Inferior parietal cortex (tissue), 1 donor: ENCODE results near the gene PPARD.
"Not testable (repeated sequence)": the region's sequence is repeated elsewhere in the genome, so short reads cannot be mapped to it uniquely, and the experiment has no call there.

Experiments used
- DNase-seq: peaks from one replicate; pipeline ENCODE4 v3.0.0-alpha.2; 2016; ENCODE audit errors: extremely low spot score

PPARD gene

GRCh38 chr6:35438378-35439065 is 96.2 kb downstream of the PPARD start:
- DNase-seq = not testable (repeated sequence)

- DNase-seq = no peak
Observed at GRCh38 chr6:35439308-35439707, 97.0 kb downstream of the PPARD start.

GRCh38 chr6:35441205-35441604 is 98.8 kb downstream of the PPARD start:
- no peak for DNase-seq

GRCh38 chr6:35441642-35442041 is 99.3 kb downstream of the PPARD start:
- DNase-seq = no peak

GRCh38 chr6:35442693-35443092 is 100.3 kb downstream of the PPARD start:
- no peak for DNase-seq

GRCh38 chr6:35443341-35444030 is 101.1 kb downstream of the PPARD start:
- no peak for DNase-seq

- DNase-seq = no peak
Observed at GRCh38 chr6:35445691-35446090, 103.3 kb downstream of the PPARD start.

- no peak for DNase-seq
Observed at GRCh38 chr6:35448191-35448590, 105.8 kb downstream of the PPARD start.

- peak; percentile 89 for DNase-seq
Observed at GRCh38 chr6:35449287-35449881, 107.0 kb downstream of the PPARD start.

- no peak for DNase-seq
Observed at GRCh38 chr6:35451354-35452182, 109.2 kb downstream of the PPARD start.

- DNase-seq = peak; percentile 86
Observed at GRCh38 chr6:35452183-35453090, 110.1 kb downstream of the PPARD start, which contains the start of gene FANCE. Gene FANCE (plus strand): TSS chr6:35452338. CDS start chr6:35452546, 208 bp downstream.

GRCh38 chr6:35453236-35453635 is 110.9 kb downstream of the PPARD start:
- DNase-seq = no peak

- DNase-seq = no peak
Observed at GRCh38 chr6:35454391-35455110, 112.2 kb downstream of the PPARD start.

GRCh38 chr6:35457907-35458306 is 115.5 kb downstream of the PPARD start:
- no peak for DNase-seq

GRCh38 chr6:35461270-35461669 is 118.9 kb downstream of the PPARD start:
- DNase-seq = no peak

- DNase-seq = no peak
Observed at GRCh38 chr6:35463292-35463691, 120.9 kb downstream of the PPARD start.

- DNase-seq = no peak
Observed at GRCh38 chr6:35465646-35466045, 123.3 kb downstream of the PPARD start.

GRCh38 chr6:35468181-35468979 is 126.0 kb downstream of the PPARD start, which contains the start of gene RPL10A:
Gene RPL10A (plus strand): TSS chr6:35468401. CDS start chr6:35468435, 34 bp downstream.
- peak; percentile 99 for DNase-seq
